Raji (cell line): ENCODE results near the gene FAM131A.

Experiments used
- POLR2A ChIP-seq: IDR thresholded peaks from 2 replicates; pipeline ENCODE4 v1.6.1; 2011; ENCODE audit warnings: low read depth, low read length, control low read depth; ENCODE audit not compliant: insufficient read depth

Gene FAM131A

GRCh38 chr3:184384342-184384741, 46.9 kb downstream of the FAM131A start:
- TF ChIP-seq POLR2A = no peak

GRCh38 chr3:184384856-184385422, 47.5 kb downstream of the FAM131A start:
- no peak for TF ChIP-seq POLR2A

GRCh38 chr3:184386047-184386806, 48.8 kb downstream of the FAM131A start:
- no peak for TF ChIP-seq POLR2A

DNA sequence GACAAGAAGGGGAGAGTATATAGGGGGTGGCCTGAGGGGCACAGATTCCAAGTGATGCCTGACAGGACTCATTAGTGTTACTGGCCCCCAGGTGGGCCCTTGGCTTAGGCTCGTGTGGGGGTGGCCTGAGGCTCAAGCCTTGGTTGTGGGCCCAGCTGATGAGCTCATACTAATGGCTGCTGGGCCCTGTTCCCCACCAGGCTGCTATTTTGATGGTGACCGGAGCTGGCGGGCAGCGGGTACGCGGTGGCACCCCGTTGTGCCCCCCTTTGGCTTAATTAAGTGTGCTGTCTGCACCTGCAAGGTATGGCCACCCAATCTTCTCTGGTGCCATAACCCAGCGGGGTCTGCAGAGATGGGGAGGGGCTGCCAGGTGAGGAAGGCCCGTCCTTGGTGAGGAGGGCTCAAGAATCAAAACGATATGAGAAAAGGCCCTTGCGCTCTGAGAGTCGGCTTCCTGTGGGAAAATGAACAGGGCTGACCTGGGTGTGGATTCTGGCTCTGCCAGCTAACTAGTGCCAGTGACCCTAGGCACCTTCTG, 49.8 kb downstream of the FAM131A start:
- no peak for TF ChIP-seq POLR2A

- TF ChIP-seq POLR2A = no peak
Measured at GRCh38 chr3:184388164-184388935, 51.0 kb downstream of the FAM131A start.

- no peak for TF ChIP-seq POLR2A
Measured at GRCh38 chr3:184388936-184389230, 51.5 kb downstream of the FAM131A start.

- no peak for TF ChIP-seq POLR2A
Measured at GRCh38 chr3:184389384-184389783, 52.0 kb downstream of the FAM131A start.

GRCh38 chr3:184389935-184390528, 52.6 kb downstream of the FAM131A start:
- no peak for TF ChIP-seq POLR2A

DNA sequence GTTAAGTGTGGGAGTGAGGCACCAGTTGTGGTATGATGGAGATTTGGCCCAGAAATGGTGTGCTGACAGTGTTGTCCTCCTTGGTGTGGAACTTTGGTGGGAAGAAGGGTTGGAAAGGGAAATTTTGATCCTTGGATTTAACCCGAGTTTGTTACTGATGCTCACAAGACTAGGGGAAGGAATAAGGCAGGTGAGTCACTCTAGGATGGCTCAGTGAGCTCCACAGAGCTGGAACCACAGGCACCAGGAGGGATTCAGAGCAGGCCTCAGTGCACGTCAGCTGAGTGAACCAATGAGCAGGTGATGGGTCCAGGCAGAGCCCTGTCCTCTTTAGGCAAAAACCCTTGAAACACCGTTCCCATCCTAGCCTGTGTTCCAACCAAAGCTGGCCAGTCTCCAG, 53.9 kb downstream of the FAM131A start:
- no peak for TF ChIP-seq POLR2A

DNA sequence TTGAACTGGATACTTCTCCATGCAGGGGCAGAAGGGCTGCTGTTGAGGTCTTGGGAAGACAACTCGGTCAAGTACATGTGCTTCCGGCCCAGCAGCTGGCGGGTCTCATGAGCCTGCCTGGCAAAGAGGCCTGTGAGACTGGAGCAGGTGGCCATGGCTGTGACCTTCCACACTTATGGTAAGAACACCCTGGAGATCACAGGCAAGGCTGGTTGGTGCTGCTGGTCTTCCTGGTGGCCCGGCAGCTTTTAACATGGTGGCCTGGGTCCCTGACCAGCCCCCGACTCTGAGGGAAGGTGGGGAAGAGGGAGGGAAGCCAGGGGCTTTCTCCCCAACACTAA, 57.9 kb downstream of the FAM131A start:
- TF ChIP-seq POLR2A = no peak
